GM23338 (cell line): ENCODE measurements around the gene MYO16. TPM values are rescaled to one million over a fixed set of nuclear protein-coding genes. Genes with fewer than 3 reads are reported as not detected.

ENCODE experiments used
- ATAC-seq: fragments of 200-7000 bp; cut with Tn5 transposase; 3 replicates; pipeline ENCODE4 v1.9.1; 2020
- DNase-seq: peaks from one replicate; pipeline ENCODE4 v3.0.0-alpha.2; 2015; ENCODE audit warnings: low spot score
- H2AFZ ChIP-seq: fragments of 200-600 bp; sonication (generic); 2 replicates; pipeline ENCODE4 v1.8.0; 2016; ENCODE audit warnings: antibody characterized with exemption, mild to moderate bottlenecking, moderate library complexity
- H3F3A ChIP-seq: fragments of 200-600 bp; sonication (generic); replicated peaks from 2 replicates; pipeline ENCODE4 v1.8.0; 2017; ENCODE audit warnings: antibody characterized with exemption, mixed run types, low read depth
- H3K27ac ChIP-seq: fragments of 200-600 bp; sonication (generic); 2 replicates; pipeline ENCODE4 v1.6.1; 2016; ENCODE audit warnings: low read depth
- H3K27me3 ChIP-seq: fragments of 200-600 bp; sonication (generic); 2 replicates; pipeline ENCODE4 v1.8.0; 2016; ENCODE audit warnings: mild to moderate bottlenecking, mixed run types, moderate library complexity; ENCODE audit not compliant: insufficient read depth
- H3K36me3 ChIP-seq: fragments of 200-600 bp; sonication (generic); 2 replicates; pipeline ENCODE4 v1.8.0; 2016; ENCODE audit warnings: mild to moderate bottlenecking; ENCODE audit not compliant: insufficient read depth
- H3K4me1 ChIP-seq: fragments of 200-600 bp; sonication (generic); 2 replicates; pipeline ENCODE4 v1.8.0; 2016; ENCODE audit warnings: mild to moderate bottlenecking, moderate library complexity; ENCODE audit not compliant: insufficient read depth
- H3K4me2 ChIP-seq: fragments of 200-600 bp; sonication (generic); 2 replicates; pipeline ENCODE4 v1.7.1; 2017; ENCODE audit warnings: mixed run types
- H3K4me3 ChIP-seq: fragments of 200-600 bp; sonication (generic); 2 replicates; pipeline ENCODE4 v1.6.1; 2016; ENCODE audit warnings: mixed run types
- H3K79me2 ChIP-seq: fragments of 200-600 bp; sonication (generic); replicated peaks from 2 replicates; pipeline ENCODE4 v1.8.0; 2017; ENCODE audit warnings: mild to moderate bottlenecking; ENCODE audit not compliant: insufficient read depth
- H3K9me2 ChIP-seq: fragments of 200-600 bp; sonication (generic); 2 replicates; pipeline ENCODE4 v1.8.0; 2017; ENCODE audit not compliant: insufficient read depth
- H4K20me1 ChIP-seq: fragments of 200-600 bp; sonication (generic); replicated peaks from 2 replicates; pipeline ENCODE4 v1.8.0; 2017; ENCODE audit warnings: mild to moderate bottlenecking; ENCODE audit not compliant: insufficient read depth
- H3K27ac Mint-ChIP-seq: 2 replicates; pipeline ENCODE4 v1.8.0; 2020; ENCODE audit warnings: inconsistent platforms, mild to moderate bottlenecking, moderate library complexity, mixed read lengths
- H3K27me3 Mint-ChIP-seq: 3 replicates; pipeline ENCODE4 v1.8.0; 2022; ENCODE audit warnings: low read depth, mild to moderate bottlenecking, moderate library complexity, mixed read lengths, inconsistent platforms; ENCODE audit not compliant: insufficient read depth, poor library complexity
- H3K36me3 Mint-ChIP-seq: 3 replicates; pipeline ENCODE4 v1.8.0; 2021; ENCODE audit warnings: low read depth, mild to moderate bottlenecking, inconsistent platforms, moderate library complexity, mixed read lengths
- H3K4me1 Mint-ChIP-seq: 3 replicates; pipeline ENCODE4 v1.8.0; 2020; ENCODE audit warnings: mild to moderate bottlenecking, inconsistent platforms, mixed read lengths
- H3K4me3 Mint-ChIP-seq: 3 replicates; pipeline ENCODE4 v1.8.0; 2021; ENCODE audit warnings: moderate library complexity, mild to moderate bottlenecking, inconsistent platforms, mixed read lengths
- H3K9me3 Mint-ChIP-seq: 3 replicates; pipeline ENCODE4 v1.8.0; 2020; ENCODE audit warnings: moderate library complexity, mild to moderate bottlenecking, inconsistent platforms, mixed read lengths
- CREB1 ChIP-seq: fragments of 250-450 bp; sonication (Bioruptor Pico); IDR thresholded peaks from 2 replicates; pipeline ENCODE4 v1.5.0; 2020; ENCODE audit warnings: low read depth, mild to moderate bottlenecking, moderate library complexity
- CTCF ChIP-seq, 2 experiments: fragments of 200-600 bp in 1 of 2; sonication (generic) in 1 of 2; conservative IDR thresholded peaks; 2 replicates each; pipeline versions ENCODE4 v1.5.1 to v1.6.1; 2016 to 2017; ENCODE audit warnings: antibody characterized with exemption in 2 of 2, low read depth in 2 of 2, mild to moderate bottlenecking in 2 of 2, moderate library complexity in 1 of 2
- ETS1 ChIP-seq: IDR thresholded peaks from 2 replicates; pipeline ENCODE4 v1.6.1; 2016; ENCODE audit warnings: antibody characterized with exemption
- EZH2 ChIP-seq: fragments of 200-600 bp; sonication (generic); IDR thresholded peaks from one replicate; pipeline ENCODE4 v1.8.0; 2017; ENCODE audit warnings: antibody characterized with exemption, mild to moderate bottlenecking, low read depth; ENCODE audit not compliant: unreplicated experiment
- EZH2phosphoT487 ChIP-seq: fragments of 200-600 bp; sonication (generic); IDR thresholded peaks from one replicate; pipeline ENCODE4 v1.8.1; 2018; ENCODE audit warnings: antibody characterized with exemption; ENCODE audit not compliant: unreplicated experiment
- JUNB ChIP-seq: IDR thresholded peaks from one replicate; pipeline ENCODE4 v1.6.1; 2016; ENCODE audit warnings: antibody characterized with exemption; ENCODE audit not compliant: unreplicated experiment
- NANOG ChIP-seq: IDR thresholded peaks from 2 replicates; pipeline ENCODE4 v1.6.1; 2016; ENCODE audit warnings: antibody characterized with exemption, borderline replicate concordance
- POLR2AphosphoS5 ChIP-seq: IDR thresholded peaks from 2 replicates; pipeline ENCODE4 v1.6.1; 2016; ENCODE audit warnings: antibody characterized with exemption, low read depth
- REST ChIP-seq: IDR thresholded peaks from one replicate; pipeline ENCODE4 v1.6.1; 2018; ENCODE audit warnings: antibody characterized with exemption; ENCODE audit not compliant: unreplicated experiment
- STAT1 ChIP-seq: IDR thresholded peaks from one replicate; pipeline ENCODE4 v1.6.1; 2016; ENCODE audit warnings: antibody characterized with exemption; ENCODE audit not compliant: unreplicated experiment
- ZNF114 ChIP-seq: fragments of 250-450 bp; sonication (Bioruptor Pico); IDR thresholded peaks from 2 replicates; pipeline ENCODE4 v1.5.0; 2020; ENCODE audit warnings: mild to moderate bottlenecking, moderate library complexity
- ZNF331 ChIP-seq: fragments of 250-450 bp; sonication (Bioruptor Pico); IDR thresholded peaks from 2 replicates; pipeline ENCODE4 v1.5.0; 2020; ENCODE audit warnings: low read depth, mild to moderate bottlenecking, moderate library complexity
- polyA plus RNA-seq: library from polyadenylated mRNA; unstranded; fragments of >200 nt; fragmentation: Nextera tagmentation; extraction: Ambion mirVana; gene quantifications from 2 replicates; pipeline ENCODE4 v1.2.1, GENCODE V29; 2016
- total RNA-seq: library from RNA; depleted of rRNA; stranded (reverse); fragments of >200 nt; shearing (Covaris generic); gene quantifications from 2 replicates; pipeline ENCODE4 v1.2.3, GENCODE V29; 2014

MYO16 gene
- total and polyA plus RNA-seq, 2 experiments from 2014 or later, result 0.10 to 0.13 TPM

GRCh38 chr13:108663710-108664109 lies 34.3 kb downstream of the MYO16 start (continued):
- TF ChIP-seq CTCF (conservative IDR thresholded peaks at IDR 0.05; ENCODE audit: low read depth in 2 of 2), result no peak
- TF ChIP-seq EZH2, result no peak
- no peak for TF ChIP-seq JUNB
- TF ChIP-seq STAT1, result no peak

GRCh38 chr13:108667205-108667604 lies 37.8 kb downstream of the MYO16 start:
- H3K4me1 Mint-ChIP-seq, result no peaks in the 10 kb centered on the region
- H3K4me3 Mint-ChIP-seq, result no peak overlapping the region
- H3K4me2 ChIP-seq, result no peak overlapping the region
- ATAC-seq, result no peak
- peaks cover 4% of the 10 kb centered on the region; the same call in 1 of the 2 replicates for H3K36me3 ChIP-seq
- H3F3A ChIP-seq, result no peaks in the 10 kb centered on the region
- no peaks in the 10 kb centered on the region for H3K9me2 ChIP-seq
- H3K4me3 ChIP-seq, result no peak overlapping the region
- peaks cover 22% of the 10 kb centered on the region for H3K9me3 Mint-ChIP-seq
- no peak overlapping the region for H3K27ac Mint-ChIP-seq
- no peaks in the 10 kb centered on the region for H3K27me3 ChIP-seq
- H2AFZ ChIP-seq, result no peak overlapping the region
- H4K20me1 ChIP-seq, result no peaks in the 10 kb centered on the region
- no peak for DNase-seq
- H3K79me2 ChIP-seq, result no peaks in the 10 kb centered on the region
- peaks cover 3% of the 10 kb centered on the region; the same call in 1 of the 3 replicates for H3K36me3 Mint-ChIP-seq
- H3K27me3 Mint-ChIP-seq, result peaks cover 3% of the 10 kb centered on the region
- H3K4me1 ChIP-seq, result no peaks in the 10 kb centered on the region
- H3K27ac ChIP-seq, result no peak overlapping the region
- TF ChIP-seq JUNB (no peak), EZH2phosphoT487 (no peak), POLR2AphosphoS5 (no peak), EZH2 (no peak), ZNF331 (CRISPR knock-in tag) (no peak), ZNF114 (no peak), REST (no peak), STAT1 (no peak), CREB1 (no peak), CTCF (conservative IDR thresholded peaks at IDR 0.05; ENCODE audit: low read depth in 2 of 2) (no peak), NANOG (no peak), ETS1 (no peak)
